Measurements from ENCODE around the gene OR10W1.

Gene OR10W1

DNA sequence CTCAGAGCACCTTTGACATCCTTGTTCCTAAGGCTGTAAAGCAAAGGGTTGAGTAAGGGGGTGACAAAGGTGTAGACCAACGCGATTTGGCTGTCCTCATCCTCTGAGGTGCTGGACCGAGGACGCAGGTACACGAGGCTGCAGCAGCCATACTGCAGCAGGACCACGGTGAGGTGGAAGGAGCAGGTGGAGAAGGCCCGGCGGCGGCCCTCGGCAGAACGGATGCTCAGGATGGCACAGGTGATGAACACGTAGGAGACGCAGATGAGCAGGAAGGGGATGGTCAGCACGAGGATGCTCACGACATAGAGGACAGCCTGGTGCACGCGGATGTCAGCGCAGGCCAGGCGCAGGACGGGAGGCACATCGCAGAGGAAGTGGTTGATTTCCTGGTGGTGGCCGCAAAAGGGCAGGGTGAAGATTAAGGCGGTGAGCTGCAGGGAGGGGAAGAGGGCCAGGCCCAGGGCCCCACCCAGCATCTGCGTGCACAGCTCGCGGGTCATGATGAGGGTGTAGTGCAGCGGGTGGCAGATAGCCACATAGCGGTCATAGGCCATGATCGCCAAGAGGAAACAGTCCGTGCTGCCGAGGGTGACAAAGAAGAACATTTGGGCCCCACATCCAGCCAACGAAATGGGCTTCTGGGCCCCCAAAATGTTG lies 40.0 kb downstream of the OR10W1 start:
- DNase-seq (ENCODE audit: low spot score) = no peak
- TF ChIP-seq, protein P1, sequence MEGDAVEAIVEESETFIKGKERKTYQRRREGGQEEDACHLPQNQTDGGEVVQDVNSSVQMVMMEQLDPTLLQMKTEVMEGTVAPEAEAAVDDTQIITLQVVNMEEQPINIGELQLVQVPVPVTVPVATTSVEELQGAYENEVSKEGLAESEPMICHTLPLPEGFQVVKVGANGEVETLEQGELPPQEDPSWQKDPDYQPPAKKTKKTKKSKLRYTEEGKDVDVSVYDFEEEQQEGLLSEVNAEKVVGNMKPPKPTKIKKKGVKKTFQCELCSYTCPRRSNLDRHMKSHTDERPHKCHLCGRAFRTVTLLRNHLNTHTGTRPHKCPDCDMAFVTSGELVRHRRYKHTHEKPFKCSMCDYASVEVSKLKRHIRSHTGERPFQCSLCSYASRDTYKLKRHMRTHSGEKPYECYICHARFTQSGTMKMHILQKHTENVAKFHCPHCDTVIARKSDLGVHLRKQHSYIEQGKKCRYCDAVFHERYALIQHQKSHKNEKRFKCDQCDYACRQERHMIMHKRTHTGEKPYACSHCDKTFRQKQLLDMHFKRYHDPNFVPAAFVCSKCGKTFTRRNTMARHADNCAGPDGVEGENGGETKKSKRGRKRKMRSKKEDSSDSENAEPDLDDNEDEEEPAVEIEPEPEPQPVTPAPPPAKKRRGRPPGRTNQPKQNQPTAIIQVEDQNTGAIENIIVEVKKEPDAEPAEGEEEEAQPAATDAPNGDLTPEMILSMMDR (IDR thresholded peaks at IDR 0.05; ENCODE audit: borderline replicate concordance, control extremely low read depth, extremely low read depth, insufficient read depth, missing control alignments) = no peak

DNA sequence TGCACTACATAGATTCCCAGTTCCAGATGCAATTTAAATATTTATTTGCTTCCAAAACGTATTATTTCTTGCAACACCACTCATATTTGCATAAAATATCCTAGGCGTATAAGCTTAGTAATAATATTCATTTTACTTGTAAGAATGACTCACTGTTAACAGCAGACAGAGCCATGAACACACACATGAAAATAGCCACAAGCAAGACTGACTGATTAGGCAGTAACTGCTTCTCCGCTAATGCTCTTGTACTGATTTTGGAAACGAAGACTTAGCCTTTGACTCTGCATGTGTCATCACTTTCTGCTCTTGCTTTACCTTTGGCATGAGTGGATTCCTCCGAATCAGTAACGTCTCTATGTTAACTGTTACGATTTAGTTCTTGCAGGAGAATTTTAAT lies 45.3 kb downstream of the OR10W1 start:
- DNase-seq (ENCODE audit: low spot score) = no peak
- in situ Hi-C loops (cut with MboI; ENCODE audit: low sequenced_read_pairs, unreplicated experiment) = no loop called here
- TF ChIP-seq, protein P1 (IDR thresholded peaks at IDR 0.05; ENCODE audit: borderline replicate concordance, control extremely low read depth, extremely low read depth, insufficient read depth, missing control alignments) = no peak

More for the DNA sequence above, 40.0 kb downstream of the OR10W1 start:
- in situ Hi-C loops (cut with MboI; ENCODE audit: low sequenced_read_pairs, unreplicated experiment) = no loop called here

Measured in GM13976 (cell line).